ENCODE data around the gene ROBO1. TPM values are rescaled to one million over a fixed set of nuclear protein-coding genes. Genes with fewer than 3 reads are reported as not detected.

Gene ROBO1
- polyA plus RNA-seq, 1 donor (not counting 4 experiments of a cell fraction or from before 2014, with no cell fraction given), result 27.1 TPM

- H3K4me1 ChIP-seq (ENCODE audit: control insufficient read depth, extremely low read depth, insufficient read depth, low read length), result no peaks in the 10 kb centered on the region
- H2AFZ ChIP-seq (ENCODE audit: control insufficient read depth, low read length), result no peak overlapping the region
- dilution Hi-C loops (cut with MboI; ENCODE audit: extremely low pct_ligation_motif_present, low sequenced_read_pairs), result no loop called here
- no peaks in the 10 kb centered on the region for H4K20me1 ChIP-seq (ENCODE audit: control insufficient read depth, extremely low read depth, insufficient read depth, low read length)
- DNase-seq (ENCODE audit: low read depth, low spot score), result no peak
- no peak for FAIRE-seq
- H3K4me2 ChIP-seq (ENCODE audit: control insufficient read depth, extremely low read depth, insufficient read depth, low read depth, low read length), result no peak overlapping the region
- H3K9me3 ChIP-seq (ENCODE audit: control insufficient read depth, low read depth, low read length), result no peaks in the 10 kb centered on the region
- no peak overlapping the region for H3K27ac ChIP-seq (ENCODE audit: control insufficient read depth, insufficient read depth, low read length)
- H3K9me1 ChIP-seq (ENCODE audit: control insufficient read depth, extremely low read depth, insufficient read depth, low read length), result no peaks in the 10 kb centered on the region
- TF ChIP-seq CTCF (optimal IDR thresholded peaks at IDR 0.05 in 1 of 3, IDR thresholded peaks at IDR 0.05 in 1 of 3, conservative IDR thresholded peaks at IDR 0.05 in 1 of 3; ENCODE audit: extremely low read depth in 1 of 3, insufficient read depth in 2 of 3, low read length in 3 of 3) (no peak), EZH2 (IDR thresholded peaks at IDR 0.05; ENCODE audit: low read length) (no peak)
- no peaks in the 10 kb centered on the region for H3K79me2 ChIP-seq (ENCODE audit: control insufficient read depth, insufficient read depth, low read length)
- no peak overlapping the region for H3K4me3 ChIP-seq (ENCODE audit: control insufficient read depth in 2 of 3, extremely low read depth in 1 of 3, insufficient read depth in 2 of 3, low read depth in 1 of 3, low read length in 3 of 3)
- no peaks in the 10 kb centered on the region for H3K36me3 ChIP-seq (ENCODE audit: control insufficient read depth in 2 of 2, extremely low read depth in 1 of 2, insufficient read depth in 2 of 2, low read length in 2 of 2)
- no peaks in the 10 kb centered on the region for H3K27me3 ChIP-seq (ENCODE audit: control insufficient read depth, extremely low read depth, insufficient read depth, low read length)
- H3K9ac ChIP-seq (ENCODE audit: control insufficient read depth, extremely low read depth, insufficient read depth, low read length), result no peak overlapping the region
These were observed 47.7 kb upstream of the ROBO1 start for GRCh38 chr3:79815478-79815877.

- DNase-seq (ENCODE audit: low read depth, low spot score), result no peak
- Histone ChIP-seq H3K4me1 (ENCODE audit: control insufficient read depth, extremely low read depth, insufficient read depth, low read length) (no peaks in the 10 kb centered on the region), H3K9me3 (ENCODE audit: control insufficient read depth, low read depth, low read length) (no peaks in the 10 kb centered on the region), H3K79me2 (ENCODE audit: control insufficient read depth, insufficient read depth, low read length) (no peaks in the 10 kb centered on the region), H3K9ac (ENCODE audit: control insufficient read depth, extremely low read depth, insufficient read depth, low read length) (no peak overlapping the region), H3K27ac (ENCODE audit: control insufficient read depth, insufficient read depth, low read length) (no peak overlapping the region), H3K9me1 (ENCODE audit: control insufficient read depth, extremely low read depth, insufficient read depth, low read length) (no peaks in the 10 kb centered on the region), H3K36me3 (ENCODE audit: control insufficient read depth in 2 of 2, extremely low read depth in 1 of 2, insufficient read depth in 2 of 2, low read length in 2 of 2) (no peaks in the 10 kb centered on the region), H3K4me3 (ENCODE audit: control insufficient read depth in 2 of 3, extremely low read depth in 1 of 3, insufficient read depth in 2 of 3, low read depth in 1 of 3, low read length in 3 of 3) (no peak overlapping the region), H3K27me3 (ENCODE audit: control insufficient read depth, extremely low read depth, insufficient read depth, low read length) (no peaks in the 10 kb centered on the region), H3K4me2 (ENCODE audit: control insufficient read depth, extremely low read depth, insufficient read depth, low read depth, low read length) (no peak overlapping the region), H4K20me1 (ENCODE audit: control insufficient read depth, extremely low read depth, insufficient read depth, low read length) (no peaks in the 10 kb centered on the region), H2AFZ (ENCODE audit: control insufficient read depth, low read length) (no peak overlapping the region)
- dilution Hi-C loops (cut with MboI; ENCODE audit: extremely low pct_ligation_motif_present, low sequenced_read_pairs), result no loop called here
- no peak for FAIRE-seq
- TF ChIP-seq EZH2 (IDR thresholded peaks at IDR 0.05; ENCODE audit: low read length), result no peak
- TF ChIP-seq CTCF (optimal IDR thresholded peaks at IDR 0.05 in 1 of 3, IDR thresholded peaks at IDR 0.05 in 1 of 3, conservative IDR thresholded peaks at IDR 0.05 in 1 of 3; ENCODE audit: extremely low read depth in 1 of 3, insufficient read depth in 2 of 3, low read length in 3 of 3), result no peak
These were observed 42.8 kb upstream of the ROBO1 start for GRCh38 chr3:79810581-79810980.
